Measurements from ENCODE around the gene LSM7.
A peak's percentile ranks its signal among the peaks of the same experiment; 100 is the strongest.

LSM7 gene

GRCh38 chr19:2320049-2320448, 8.3 kb downstream of the LSM7 start:
- DNase-seq, result no peak

GRCh38 chr19:2319551-2319950, 8.8 kb downstream of the LSM7 start:
- DNase-seq, result no peak

GRCh38 chr19:2318923-2319322, 9.5 kb downstream of the LSM7 start:
- no peak for DNase-seq

GRCh38 chr19:2317756-2318155, 10.6 kb downstream of the LSM7 start:
- DNase-seq, result no peak

GRCh38 chr19:2317300-2317699, 11.1 kb downstream of the LSM7 start:
- no peak for DNase-seq

GRCh38 chr19:2315818-2316353, 12.5 kb downstream of the LSM7 start:
- peak; percentile 51 for DNase-seq

- DNase-seq, result no peak
Measured at GRCh38 chr19:2315121-2315817, 13.1 kb downstream of the LSM7 start.

GRCh38 chr19:2312820-2313501, 15.4 kb downstream of the LSM7 start:
- no peak for DNase-seq

GRCh38 chr19:2311093-2311492, 17.3 kb downstream of the LSM7 start:
- no peak for DNase-seq

GRCh38 chr19:2309734-2310362, 18.5 kb downstream of the LSM7 start:
- DNase-seq, result no peak

GRCh38 chr19:2308114-2308556, 20.3 kb downstream of the LSM7 start, which contains the start of gene LINGO3:
LINGO3 (minus strand) TSS chr19:2308154; CDS start chr19:2291776, 16,378 bp downstream.
- DNase-seq, result no peak

GRCh38 chr19:2307518-2308012, 20.8 kb downstream of the LSM7 start:
- no peak for DNase-seq

GRCh38 chr19:2306971-2307370, 21.4 kb downstream of the LSM7 start:
- DNase-seq, result no peak

- no peak for DNase-seq
Measured at GRCh38 chr19:2306281-2306806, 22.0 kb downstream of the LSM7 start.

GRCh38 chr19:2305452-2306280, 22.7 kb downstream of the LSM7 start:
- peak; percentile 43 for DNase-seq

GRCh38 chr19:2303211-2303798, 25.1 kb downstream of the LSM7 start:
- no peak for DNase-seq

- DNase-seq, result peak; percentile 41
Measured at GRCh38 chr19:2302319-2303210, 25.8 kb downstream of the LSM7 start.

GRCh38 chr19:2300533-2300932, 27.9 kb downstream of the LSM7 start:
- DNase-seq, result no peak

GRCh38 chr19:2296141-2296540, 32.2 kb downstream of the LSM7 start:
- DNase-seq, result no peak

GRCh38 chr19:2294687-2295335, 33.6 kb downstream of the LSM7 start:
- peak; percentile 68 for DNase-seq

Data from NCI-H82 (cell line).